Cardiac septum (tissue), 1 donor: ENCODE data around the gene USE1. TPM values are rescaled to one million over a fixed set of nuclear protein-coding genes. Genes with fewer than 3 reads are reported as not detected.

Experiments
- DNase-seq: peaks from one replicate; pipeline ENCODE4 v3.0.0-alpha.2; 2020; ENCODE audit warnings: low spot score
- intact Hi-C: fragments of 100-400 bp; cut with DNase I; formaldehyde crosslinking; loops from one replicate; pipeline ENCODE4 v1.14.0; 2022
- total RNA-seq: library from RNA; stranded (reverse); fragmentation: NEBNext Ultra II Directional; extraction: Animal tissue kit (Norgen Biotek cat#: 25700); gene quantifications from one replicate; pipeline ENCODE4 v1.2.1, GENCODE V29; 2021
- donor health status: DM: no; HTN: no; CAD: no.

Gene USE1
- total RNA-seq, 1 donor from 2014 or later: 29.1 TPM

GRCh38 chr19:17202249-17202648 lies 12.9 kb upstream of the USE1 start:
- intact Hi-C loops: no loop called here

GRCh38 chr19:17202713-17203112 lies 12.4 kb upstream of the USE1 start:
- intact Hi-C loops: no loop called here
- DNase-seq: no peak

More at GRCh38 chr19:17202249-17202648, 12.9 kb upstream of the USE1 start:
- no peak for DNase-seq

GRCh38 chr19:17205237-17206140 lies 9.7 kb upstream of the USE1 start:
- DNase-seq: no peak
- intact Hi-C loops: loop anchor here (1.0 kb wide), 1 partner anchor 77 kb away; no protein-coding TSS in a partner anchor

GRCh38 chr19:17206736-17207581 lies 8.2 kb upstream of the USE1 start:
- intact Hi-C loops: no loop called here
- no peak for DNase-seq

- no peak for DNase-seq
- intact Hi-C loops: no loop called here
Observed at GRCh38 chr19:17209126-17210036, 5.8 kb upstream of the USE1 start.

- intact Hi-C loops: no loop called here
- no peak for DNase-seq
Observed at GRCh38 chr19:17210296-17210695, 4.9 kb upstream of the USE1 start.

- intact Hi-C loops: no loop called here
- no peak for DNase-seq
Observed at GRCh38 chr19:17211547-17212446, 3.4 kb upstream of the USE1 start.

- no peak for DNase-seq
- intact Hi-C loops: no loop called here
Observed at GRCh38 chr19:17213334-17213733, 1.8 kb upstream of the USE1 start.

- no peak for DNase-seq
- intact Hi-C loops: loop anchor here (2.0 kb wide), 1 partner anchor 52 kb away; the partner anchor contains the start of gene BABAM1
Observed at GRCh38 chr19:17214508-17215126, 540 bp upstream of the USE1 start.

GRCh38 chr19:17216058-17216670 lies 1.0 kb downstream of the USE1 start:
- intact Hi-C loops: no loop called here
- no peak for DNase-seq

GRCh38 chr19:17219286-17219685 lies 4.1 kb downstream of the USE1 start:
- no peak for DNase-seq
- intact Hi-C loops: no loop called here

GRCh38 chr19:17220207-17220758 lies 5.1 kb downstream of the USE1 start:
- intact Hi-C loops: no loop called here
- DNase-seq: no peak

- DNase-seq: no peak
- intact Hi-C loops: loop anchor here (5.0 kb wide), 1 partner anchor 148 kb away; the partner anchor contains the start of genes HAUS8 and MYO9B
Observed at GRCh38 chr19:17225053-17225452, 9.9 kb downstream of the USE1 start.

GRCh38 chr19:17226002-17226933 lies 11.1 kb downstream of the USE1 start, which contains the start of gene OCEL1:
OCEL1 (plus strand) TSS chr19:17226226; CDS start chr19:17226248, 22 bp downstream.
- peak; percentile 99 for DNase-seq
- intact Hi-C loops: loop anchor here (5.0 kb wide), 1 partner anchor 149 kb away; the partner anchor contains the start of genes HAUS8 and MYO9B

- no peak for DNase-seq
- intact Hi-C loops: loop anchor here (5.0 kb wide), 1 partner anchor 151 kb away; the partner anchor contains the start of genes HAUS8 and MYO9B
Observed at GRCh38 chr19:17227798-17228367, 12.7 kb downstream of the USE1 start.
